Measurements from ENCODE around the gene RELB.

Gene RELB

DNA sequence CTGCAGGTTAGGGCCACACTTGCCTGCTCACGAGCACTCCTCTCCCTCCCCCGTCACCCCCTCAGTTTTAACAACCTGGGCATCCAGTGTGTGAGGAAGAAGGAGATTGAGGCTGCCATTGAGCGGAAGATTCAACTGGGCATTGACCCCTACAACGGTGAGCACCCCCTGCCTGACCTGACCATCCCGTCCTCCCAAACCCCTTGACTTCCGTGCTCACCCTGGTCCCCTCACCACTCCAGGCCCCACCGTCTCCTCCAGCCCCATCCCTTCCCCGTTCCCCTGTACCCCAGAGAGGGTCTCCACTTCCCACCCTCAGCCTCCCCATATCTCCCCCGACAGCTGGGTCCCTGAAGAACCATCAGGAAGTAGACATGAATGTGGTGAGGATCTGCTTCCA, 24.0 kb downstream of the RELB start:
- no peak for DNase-seq
- Histone ChIP-seq H3K9me3 (ENCODE audit: insufficient read depth, low read length, severe bottlenecking) (no peaks in the 10 kb centered on the region), H3K27ac (ENCODE audit: low read length) (no peak overlapping the region)

DNA sequence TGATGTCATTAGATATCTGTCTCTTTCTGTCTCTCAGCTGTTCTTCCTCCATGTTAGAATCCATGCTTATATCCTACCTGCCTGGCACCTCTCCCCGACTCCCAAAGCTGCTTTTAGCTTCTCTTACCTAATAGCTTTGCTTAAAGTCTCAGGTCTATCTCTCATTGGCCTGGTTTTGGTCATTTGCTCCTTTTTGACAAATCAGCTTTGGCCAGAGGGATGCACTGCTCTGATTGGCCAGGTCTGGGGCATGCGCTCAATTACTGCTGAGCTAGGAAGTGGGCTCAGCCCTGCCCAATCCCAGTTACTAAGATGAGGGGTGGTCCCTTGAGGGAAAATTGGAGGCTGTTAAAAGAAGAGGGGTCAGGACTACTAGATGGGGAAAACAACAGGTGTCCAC, 26.1 kb downstream of the RELB start:
- no peak for DNase-seq
- Histone ChIP-seq H3K4me1 (ENCODE audit: insufficient read depth, low read length) (no peaks in the 10 kb centered on the region), H3K9ac (ENCODE audit: low read depth, low read length) (no peak overlapping the region), H3K4me3 (ENCODE audit: low read depth in 1 of 2, low read length in 2 of 2) (no peak overlapping the region), H3K36me3 (ENCODE audit: insufficient read depth, low read length) (no peaks in the 10 kb centered on the region; the same call in 1 of the 2 replicates), H3K4me2 (ENCODE audit: insufficient read depth, low read length) (no peak overlapping the region), H3K9me3 (ENCODE audit: insufficient read depth, low read length, severe bottlenecking) (no peaks in the 10 kb centered on the region), H3K27ac (ENCODE audit: low read length) (no peak overlapping the region), H3K27me3 (ENCODE audit: insufficient read depth, low read length, poor library complexity) (no peaks in the 10 kb centered on the region), H3K79me2 (ENCODE audit: insufficient read depth, low read length) (no peaks in the 10 kb centered on the region), H2AFZ (ENCODE audit: low read depth, low read length) (no peak overlapping the region), H4K20me1 (ENCODE audit: insufficient read depth, low read length) (no peaks in the 10 kb centered on the region)
- TF ChIP-seq, protein P1, sequence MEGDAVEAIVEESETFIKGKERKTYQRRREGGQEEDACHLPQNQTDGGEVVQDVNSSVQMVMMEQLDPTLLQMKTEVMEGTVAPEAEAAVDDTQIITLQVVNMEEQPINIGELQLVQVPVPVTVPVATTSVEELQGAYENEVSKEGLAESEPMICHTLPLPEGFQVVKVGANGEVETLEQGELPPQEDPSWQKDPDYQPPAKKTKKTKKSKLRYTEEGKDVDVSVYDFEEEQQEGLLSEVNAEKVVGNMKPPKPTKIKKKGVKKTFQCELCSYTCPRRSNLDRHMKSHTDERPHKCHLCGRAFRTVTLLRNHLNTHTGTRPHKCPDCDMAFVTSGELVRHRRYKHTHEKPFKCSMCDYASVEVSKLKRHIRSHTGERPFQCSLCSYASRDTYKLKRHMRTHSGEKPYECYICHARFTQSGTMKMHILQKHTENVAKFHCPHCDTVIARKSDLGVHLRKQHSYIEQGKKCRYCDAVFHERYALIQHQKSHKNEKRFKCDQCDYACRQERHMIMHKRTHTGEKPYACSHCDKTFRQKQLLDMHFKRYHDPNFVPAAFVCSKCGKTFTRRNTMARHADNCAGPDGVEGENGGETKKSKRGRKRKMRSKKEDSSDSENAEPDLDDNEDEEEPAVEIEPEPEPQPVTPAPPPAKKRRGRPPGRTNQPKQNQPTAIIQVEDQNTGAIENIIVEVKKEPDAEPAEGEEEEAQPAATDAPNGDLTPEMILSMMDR (IDR thresholded peaks at IDR 0.05; ENCODE audit: borderline replicate concordance, extremely low read depth, low read length, poor library complexity, severe bottlenecking) = no peak
- no peak for TF ChIP-seq EZH2 (IDR thresholded peaks at IDR 0.05; ENCODE audit: borderline replicate concordance, low read depth, low read length, severe bottlenecking)
- no peak for ATAC-seq (ENCODE audit: insufficient read depth, low read depth)

More for the DNA sequence above, 24.0 kb downstream of the RELB start:
- no peak overlapping the region for H3K4me2 ChIP-seq (ENCODE audit: insufficient read depth, low read length)
- no peak overlapping the region for H2AFZ ChIP-seq (ENCODE audit: low read depth, low read length)
- no peaks in the 10 kb centered on the region for H3K79me2 ChIP-seq (ENCODE audit: insufficient read depth, low read length)
- ATAC-seq (ENCODE audit: insufficient read depth, low read depth) = no peak
- H3K9ac ChIP-seq (ENCODE audit: low read depth, low read length) = no peak overlapping the region
- no peaks in the 10 kb centered on the region for H3K27me3 ChIP-seq (ENCODE audit: insufficient read depth, low read length, poor library complexity)
- no peaks in the 10 kb centered on the region for H3K4me1 ChIP-seq (ENCODE audit: insufficient read depth, low read length)
- H3K4me3 ChIP-seq (ENCODE audit: low read depth in 1 of 2, low read length in 2 of 2) = no peak overlapping the region
- no peaks in the 10 kb centered on the region; the same call in 1 of the 2 replicates for H3K36me3 ChIP-seq (ENCODE audit: insufficient read depth, low read length)
- no peak for TF ChIP-seq EZH2 (IDR thresholded peaks at IDR 0.05; ENCODE audit: borderline replicate concordance, low read depth, low read length, severe bottlenecking)
- TF ChIP-seq, protein P1 (IDR thresholded peaks at IDR 0.05; ENCODE audit: borderline replicate concordance, extremely low read depth, low read length, poor library complexity, severe bottlenecking) = no peak
- H4K20me1 ChIP-seq (ENCODE audit: insufficient read depth, low read length) = no peaks in the 10 kb centered on the region

DNA sequence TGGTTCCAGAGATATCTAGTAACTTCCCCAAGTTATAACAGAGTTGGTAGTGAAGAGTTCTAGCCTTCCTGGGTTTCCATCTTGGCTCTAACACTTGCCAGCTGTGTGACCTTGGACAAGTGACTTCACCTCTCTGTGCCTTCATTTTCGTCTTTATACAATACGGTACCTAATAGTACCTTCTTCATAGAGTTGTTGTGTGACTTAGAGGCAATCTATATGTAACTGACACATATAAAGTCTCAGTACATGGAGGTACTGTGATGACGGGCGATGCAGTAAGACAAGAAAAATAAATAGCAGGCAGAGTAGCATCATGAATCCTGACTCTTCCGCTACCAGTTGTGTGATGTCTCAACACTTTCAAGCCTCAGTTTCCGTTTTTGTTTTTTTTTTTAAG, 29.6 kb downstream of the RELB start:
- no peak for TF ChIP-seq EZH2 (IDR thresholded peaks at IDR 0.05; ENCODE audit: borderline replicate concordance, low read depth, low read length, severe bottlenecking)
- TF ChIP-seq, protein P1 (IDR thresholded peaks at IDR 0.05; ENCODE audit: borderline replicate concordance, extremely low read depth, low read length, poor library complexity, severe bottlenecking) = no peak
- Histone ChIP-seq H3K9me3 (ENCODE audit: insufficient read depth, low read length, severe bottlenecking) (no peaks in the 10 kb centered on the region), H3K79me2 (ENCODE audit: insufficient read depth, low read length) (no peaks in the 10 kb centered on the region), H2AFZ (ENCODE audit: low read depth, low read length) (no peak overlapping the region), H3K4me1 (ENCODE audit: insufficient read depth, low read length) (no peaks in the 10 kb centered on the region), H3K9ac (ENCODE audit: low read depth, low read length) (no peak overlapping the region), H3K36me3 (ENCODE audit: insufficient read depth, low read length) (no peaks in the 10 kb centered on the region; the same call in 1 of the 2 replicates), H3K4me2 (ENCODE audit: insufficient read depth, low read length) (no peak overlapping the region), H3K27me3 (ENCODE audit: insufficient read depth, low read length, poor library complexity) (no peaks in the 10 kb centered on the region), H3K27ac (ENCODE audit: low read length) (no peak overlapping the region), H4K20me1 (ENCODE audit: insufficient read depth, low read length) (no peaks in the 10 kb centered on the region), H3K4me3 (ENCODE audit: low read depth in 1 of 2, low read length in 2 of 2) (no peak overlapping the region)
- ATAC-seq (ENCODE audit: insufficient read depth, low read depth) = no peak
- no peak for DNase-seq

DNA sequence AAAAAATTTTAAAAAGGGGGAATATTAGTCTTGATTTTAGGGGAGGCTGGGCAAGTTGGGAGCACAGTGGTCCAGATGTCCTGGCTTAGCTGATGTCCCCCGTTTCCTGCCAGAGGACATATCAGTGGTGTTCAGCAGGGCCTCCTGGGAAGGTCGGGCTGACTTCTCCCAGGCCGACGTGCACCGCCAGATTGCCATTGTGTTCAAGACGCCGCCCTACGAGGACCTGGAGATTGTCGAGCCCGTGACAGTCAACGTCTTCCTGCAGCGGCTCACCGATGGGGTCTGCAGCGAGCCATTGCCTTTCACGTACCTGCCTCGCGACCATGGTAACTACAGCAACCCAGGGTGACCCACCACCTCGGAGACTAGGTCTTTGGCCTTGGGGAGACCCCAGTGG, 31.2 kb downstream of the RELB start:
- no peak overlapping the region for H2AFZ ChIP-seq (ENCODE audit: low read depth, low read length)
- H3K27ac ChIP-seq (ENCODE audit: low read length) = no peak overlapping the region
- H3K9ac ChIP-seq (ENCODE audit: low read depth, low read length) = no peak overlapping the region
- no peaks in the 10 kb centered on the region for H3K27me3 ChIP-seq (ENCODE audit: insufficient read depth, low read length, poor library complexity)
- no peaks in the 10 kb centered on the region for H4K20me1 ChIP-seq (ENCODE audit: insufficient read depth, low read length)
- H3K79me2 ChIP-seq (ENCODE audit: insufficient read depth, low read length) = no peaks in the 10 kb centered on the region
- ATAC-seq (ENCODE audit: insufficient read depth, low read depth) (no peak), DNase-seq (no peak)
- H3K4me3 ChIP-seq (ENCODE audit: low read depth in 1 of 2, low read length in 2 of 2) = no peak overlapping the region
- H3K9me3 ChIP-seq (ENCODE audit: insufficient read depth, low read length, severe bottlenecking) = no peaks in the 10 kb centered on the region
- H3K4me1 ChIP-seq (ENCODE audit: insufficient read depth, low read length) = no peaks in the 10 kb centered on the region
- H3K36me3 ChIP-seq (ENCODE audit: insufficient read depth, low read length) = no peaks in the 10 kb centered on the region; the same call in 1 of the 2 replicates
- TF ChIP-seq, protein P1 (IDR thresholded peaks at IDR 0.05; ENCODE audit: borderline replicate concordance, extremely low read depth, low read length, poor library complexity, severe bottlenecking) = no peak
- no peak for TF ChIP-seq EZH2 (IDR thresholded peaks at IDR 0.05; ENCODE audit: borderline replicate concordance, low read depth, low read length, severe bottlenecking)
- no peak overlapping the region for H3K4me2 ChIP-seq (ENCODE audit: insufficient read depth, low read length)
